ENCODE results near the gene MYBPC3.

Gene MYBPC3

DNA sequence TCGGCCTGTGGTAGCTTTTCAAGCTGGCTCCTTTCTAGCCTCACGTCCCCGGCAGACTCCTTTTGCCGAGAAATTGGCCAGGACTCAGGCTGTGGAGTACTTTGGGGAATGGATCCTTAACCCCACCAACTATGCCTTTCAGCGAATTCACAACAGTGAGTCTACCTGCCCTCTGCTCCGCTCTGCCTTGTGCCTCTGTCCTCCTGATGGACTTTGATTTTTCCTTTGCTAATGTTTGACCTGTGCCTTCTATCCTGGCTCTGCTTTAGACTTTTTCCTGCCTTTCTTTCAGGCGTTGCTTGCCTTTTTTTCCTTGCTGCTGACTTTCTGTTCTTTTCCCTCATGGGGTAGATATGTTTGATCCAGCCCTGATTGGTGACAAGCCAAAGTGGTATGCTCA lies 70.0 kb downstream of the MYBPC3 start:
- TF ChIP-seq REST (IDR thresholded peaks at IDR 0.05; ENCODE audit: insufficient read depth in 1 of 2, low read depth in 2 of 2, low read length in 2 of 2) (no peak), SIN3A (IDR thresholded peaks at IDR 0.05; ENCODE audit: borderline replicate concordance, insufficient read depth, low read length) (no peak), TAF1 (IDR thresholded peaks at IDR 0.05; ENCODE audit: borderline replicate concordance, insufficient read depth, low read length) (no peak), FOXP2 (optimal IDR thresholded peaks at IDR 0.05; ENCODE audit: borderline replicate concordance, extremely low read depth, extremely low read length, insufficient read depth) (no peak), POLR2AphosphoS5 (IDR thresholded peaks at IDR 0.05; ENCODE audit: low read depth, low read length) (no peak)
